ENCODE results near the gene SEC23B.

SEC23B gene

DNA sequence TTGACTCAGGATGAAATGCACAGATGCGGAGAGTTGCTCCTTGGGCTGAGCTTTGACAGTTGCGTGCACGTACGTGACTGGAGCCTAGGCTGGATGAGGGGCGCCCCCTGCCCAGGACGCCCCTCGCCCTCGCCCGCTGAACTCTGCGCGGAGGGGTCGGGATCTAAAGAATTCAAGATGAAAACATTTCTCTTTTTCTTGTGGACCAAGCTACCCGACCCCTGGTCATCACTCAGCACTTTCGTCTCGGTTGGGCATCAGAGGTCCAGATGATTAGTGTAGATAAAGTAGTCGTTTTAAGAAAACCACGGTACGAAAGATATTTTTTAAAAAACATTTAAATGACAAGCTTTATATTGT is 80.8 kb downstream of the SEC23B start:
- DNase-seq, result no peak

GRCh38 chr20:18589941-18590674 is 82.4 kb downstream of the SEC23B start:
- no peak for DNase-seq

GRCh38 chr20:18596270-18596669 is 88.5 kb downstream of the SEC23B start:
- DNase-seq, result no peak

DNA sequence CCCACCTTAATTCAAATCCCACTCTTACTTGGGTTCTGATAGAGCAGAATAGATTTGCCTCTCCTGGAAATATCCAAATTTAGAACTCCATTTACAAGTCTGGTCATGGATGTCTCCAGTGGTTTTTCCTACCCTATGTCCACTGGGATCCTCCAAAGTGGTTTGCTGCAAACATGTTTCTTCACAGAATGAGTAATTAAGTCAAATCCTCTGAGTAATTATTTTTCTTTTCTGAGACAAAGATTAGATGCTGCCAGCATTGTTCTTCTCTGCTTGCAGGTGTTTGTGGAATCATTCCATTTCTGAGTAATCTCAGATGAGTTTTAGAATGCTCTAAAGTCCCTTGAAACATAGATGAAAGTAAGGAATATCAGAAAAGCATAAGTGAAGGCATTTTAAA is 102.0 kb downstream of the SEC23B start:
- DNase-seq, result no peak
